ENCODE measurements around the gene PHC1.
"Not testable (repeated sequence)": the region's sequence is repeated elsewhere in the genome, so short reads cannot be mapped to it uniquely, and the experiment has no call there.

PHC1 gene

DNA sequence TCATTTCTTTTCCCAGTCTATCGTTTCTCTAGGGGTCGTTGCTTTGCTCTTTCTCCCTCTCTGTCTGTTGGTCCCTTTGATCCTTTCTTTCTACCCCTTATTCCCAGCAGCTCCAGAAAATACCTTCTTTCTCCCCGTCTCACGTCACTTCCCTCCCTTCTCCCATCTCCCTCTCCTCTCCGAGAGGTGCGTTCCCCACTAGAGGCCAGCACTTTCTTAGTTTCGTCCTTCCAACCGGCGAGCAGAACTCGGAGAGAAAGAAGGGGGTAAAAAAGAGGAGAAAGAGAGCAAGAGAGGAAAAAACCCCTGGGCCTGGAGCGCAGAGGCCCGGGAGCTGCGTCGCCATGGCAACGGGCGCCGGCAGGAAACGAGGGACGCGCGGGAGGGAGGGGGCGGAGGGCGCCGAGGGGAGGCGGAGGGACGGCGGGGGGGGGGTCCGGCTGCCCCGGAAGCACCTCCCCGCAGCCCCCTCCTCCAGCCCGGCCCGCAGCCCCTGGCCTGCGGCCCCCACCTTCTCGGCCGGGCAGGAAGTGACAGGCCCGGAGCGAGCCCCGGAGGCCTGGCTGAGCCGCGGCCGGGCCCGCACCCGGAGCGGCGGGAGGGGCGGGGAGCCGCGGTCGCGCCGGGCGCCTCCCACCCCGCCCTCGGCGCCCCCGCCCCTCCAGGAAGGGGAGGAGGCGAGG, at the start of gene PHC1:
Gene PHC1, plus strand, starts transcription at position 477 of the 683 bp plus-strand sequence. CDS start 3,169 bp downstream, outside the sequence.
- H3K27me3 ChIP-seq (ENCODE audit: low read depth); H3K36me3 ChIP-seq (replicated peaks); in situ Hi-C loops (cut with MboI; ENCODE audit: low sequenced_read_pairs); H3K9me3 ChIP-seq: not testable (repeated sequence)
- Histone ChIP-seq H3K4me3 (peak within 1 kb of the TSS; percentile 63), H3K4me1 (peaks cover 43% of the 10 kb centered on the region)
- DNase-seq (ENCODE audit: low spot score in 2 of 2): peak; percentile 79 to 90

GRCh38 chr12:8866429-8866828, 47.9 kb upstream of the PHC1 start:
- Histone ChIP-seq H3K9me3 (no peaks in the 10 kb centered on the region), H3K36me3 (replicated peaks) (no peaks in the 10 kb centered on the region), H3K4me3 (no peak overlapping the region), H3K4me1 (no peaks in the 10 kb centered on the region), H3K27me3 (ENCODE audit: low read depth) (no peaks in the 10 kb centered on the region)
- no peak for DNase-seq (ENCODE audit: low spot score in 2 of 2)
- in situ Hi-C loops (cut with MboI; ENCODE audit: low sequenced_read_pairs): no loop called here

GRCh38 chr12:8867009-8867408, 47.3 kb upstream of the PHC1 start:
- no peaks in the 10 kb centered on the region for H3K36me3 ChIP-seq (replicated peaks)
- H3K27me3 ChIP-seq (ENCODE audit: low read depth): no peaks in the 10 kb centered on the region
- no peaks in the 10 kb centered on the region for H3K4me1 ChIP-seq
- H3K9me3 ChIP-seq: no peaks in the 10 kb centered on the region
- in situ Hi-C loops (cut with MboI; ENCODE audit: low sequenced_read_pairs): no loop called here
- DNase-seq (ENCODE audit: low spot score in 2 of 2): no peak
- H3K4me3 ChIP-seq: no peak overlapping the region

DNA sequence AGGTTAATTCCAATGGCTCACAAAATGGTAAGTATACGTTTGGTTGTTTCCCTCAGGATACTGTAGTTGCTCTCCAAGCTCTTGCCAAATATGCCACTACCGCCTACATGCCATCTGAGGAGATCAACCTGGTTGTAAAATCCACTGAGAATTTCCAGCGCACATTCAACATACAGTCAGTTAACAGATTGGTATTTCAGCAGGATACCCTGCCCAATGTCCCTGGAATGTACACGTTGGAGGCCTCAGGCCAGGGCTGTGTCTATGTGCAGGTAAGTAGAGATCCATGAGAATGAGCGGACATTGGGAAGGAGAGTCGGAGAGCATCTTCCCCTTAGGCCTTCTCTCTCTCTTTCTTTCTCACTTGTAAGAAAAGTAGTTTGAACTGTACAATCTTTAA, 46.5 kb upstream of the PHC1 start:
- H3K9me3 ChIP-seq: no peaks in the 10 kb centered on the region
- H3K4me3 ChIP-seq: no peak overlapping the region
- H3K27me3 ChIP-seq (ENCODE audit: low read depth): no peaks in the 10 kb centered on the region
- in situ Hi-C loops (cut with MboI; ENCODE audit: low sequenced_read_pairs): no loop called here
- DNase-seq (ENCODE audit: low spot score in 2 of 2): no peak
- H3K4me1 ChIP-seq: no peaks in the 10 kb centered on the region
- H3K36me3 ChIP-seq (replicated peaks): no peaks in the 10 kb centered on the region

DNA sequence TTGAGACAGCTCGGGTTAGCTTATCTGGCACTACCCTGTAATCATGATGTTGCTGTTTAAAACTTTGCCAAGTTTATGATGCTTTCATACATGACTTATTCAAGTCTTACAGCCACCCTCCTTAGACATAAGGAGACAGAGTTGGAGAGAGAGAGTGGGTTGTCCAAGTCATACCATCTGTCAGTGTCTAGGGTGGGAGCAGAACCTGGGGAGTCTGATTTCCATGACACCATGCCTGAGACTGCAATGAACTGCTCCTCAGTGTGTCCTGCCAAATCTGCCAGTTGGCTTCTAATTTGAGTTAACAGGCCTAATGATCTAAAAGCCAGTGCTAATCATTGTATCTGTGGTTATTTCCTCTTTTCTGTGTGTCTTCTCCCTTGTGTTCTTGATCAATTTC, 43.7 kb upstream of the PHC1 start:
- in situ Hi-C loops (cut with MboI; ENCODE audit: low sequenced_read_pairs): no loop called here
- H3K36me3 ChIP-seq (replicated peaks): no peaks in the 10 kb centered on the region
- no peaks in the 10 kb centered on the region for H3K4me1 ChIP-seq

GRCh38 chr12:8871068-8871467, 43.2 kb upstream of the PHC1 start:
- Histone ChIP-seq H3K4me3 (no peak overlapping the region), H3K4me1 (no peaks in the 10 kb centered on the region), H3K27me3 (ENCODE audit: low read depth) (no peaks in the 10 kb centered on the region), H3K9me3 (no peaks in the 10 kb centered on the region), H3K36me3 (replicated peaks) (no peaks in the 10 kb centered on the region)
- no peak for DNase-seq (ENCODE audit: low spot score in 2 of 2)
- in situ Hi-C loops (cut with MboI; ENCODE audit: low sequenced_read_pairs): no loop called here

More for the DNA sequence above, 43.7 kb upstream of the PHC1 start:
- DNase-seq (ENCODE audit: low spot score in 2 of 2): no peak
- no peak overlapping the region for H3K4me3 ChIP-seq
- H3K27me3 ChIP-seq (ENCODE audit: low read depth): no peaks in the 10 kb centered on the region
- no peaks in the 10 kb centered on the region for H3K9me3 ChIP-seq

DNA sequence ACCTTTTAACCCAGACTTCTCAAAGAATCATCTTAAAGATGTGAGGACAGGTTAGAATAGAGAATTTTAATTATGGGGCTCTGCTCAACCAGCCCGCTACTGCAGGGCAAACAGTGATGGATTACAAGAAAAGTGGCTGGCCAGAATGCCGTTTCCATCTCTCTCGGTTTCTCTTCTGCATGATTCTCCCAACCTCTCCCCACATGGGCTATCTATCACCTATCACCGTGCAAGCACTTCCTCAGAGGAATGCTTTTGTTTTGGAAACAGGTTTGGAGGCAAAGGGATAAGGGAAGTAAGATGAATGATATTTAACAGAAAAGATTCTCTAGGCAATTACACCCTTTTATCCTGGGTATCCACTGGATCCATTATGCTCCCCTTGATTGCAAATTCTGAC, 37.4 kb upstream of the PHC1 start:
- no peaks in the 10 kb centered on the region; the same call in 1 of the 2 replicates for H3K4me1 ChIP-seq
- H3K27me3 ChIP-seq (ENCODE audit: low read depth): no peaks in the 10 kb centered on the region
- in situ Hi-C loops (cut with MboI; ENCODE audit: low sequenced_read_pairs): no loop called here
- DNase-seq (ENCODE audit: low spot score in 2 of 2): no peak
- H3K9me3 ChIP-seq: no peaks in the 10 kb centered on the region
- no peaks in the 10 kb centered on the region for H3K36me3 ChIP-seq (replicated peaks)
- H3K4me3 ChIP-seq: no peak overlapping the region

GRCh38 chr12:8886502-8887284, 27.6 kb upstream of the PHC1 start:
- in situ Hi-C loops (cut with MboI; ENCODE audit: low sequenced_read_pairs): no loop called here
- no peaks in the 10 kb centered on the region for H3K27me3 ChIP-seq (ENCODE audit: low read depth)
- H3K36me3 ChIP-seq (replicated peaks): no peaks in the 10 kb centered on the region
- DNase-seq (ENCODE audit: low spot score in 2 of 2): no peak
- H3K4me1 ChIP-seq: no peaks in the 10 kb centered on the region
- H3K9me3 ChIP-seq: peaks cover 4% of the 10 kb centered on the region
- H3K4me3 ChIP-seq: no peak overlapping the region

- Histone ChIP-seq H3K9me3 (peaks cover 4% of the 10 kb centered on the region), H3K27me3 (ENCODE audit: low read depth) (no peaks in the 10 kb centered on the region), H3K4me1 (no peaks in the 10 kb centered on the region), H3K36me3 (replicated peaks) (no peaks in the 10 kb centered on the region), H3K4me3 (no peak overlapping the region)
- in situ Hi-C loops (cut with MboI; ENCODE audit: low sequenced_read_pairs): no loop called here
- no peak for DNase-seq (ENCODE audit: low spot score in 2 of 2)
Measured at GRCh38 chr12:8887285-8887715, 27.0 kb upstream of the PHC1 start.

DNA sequence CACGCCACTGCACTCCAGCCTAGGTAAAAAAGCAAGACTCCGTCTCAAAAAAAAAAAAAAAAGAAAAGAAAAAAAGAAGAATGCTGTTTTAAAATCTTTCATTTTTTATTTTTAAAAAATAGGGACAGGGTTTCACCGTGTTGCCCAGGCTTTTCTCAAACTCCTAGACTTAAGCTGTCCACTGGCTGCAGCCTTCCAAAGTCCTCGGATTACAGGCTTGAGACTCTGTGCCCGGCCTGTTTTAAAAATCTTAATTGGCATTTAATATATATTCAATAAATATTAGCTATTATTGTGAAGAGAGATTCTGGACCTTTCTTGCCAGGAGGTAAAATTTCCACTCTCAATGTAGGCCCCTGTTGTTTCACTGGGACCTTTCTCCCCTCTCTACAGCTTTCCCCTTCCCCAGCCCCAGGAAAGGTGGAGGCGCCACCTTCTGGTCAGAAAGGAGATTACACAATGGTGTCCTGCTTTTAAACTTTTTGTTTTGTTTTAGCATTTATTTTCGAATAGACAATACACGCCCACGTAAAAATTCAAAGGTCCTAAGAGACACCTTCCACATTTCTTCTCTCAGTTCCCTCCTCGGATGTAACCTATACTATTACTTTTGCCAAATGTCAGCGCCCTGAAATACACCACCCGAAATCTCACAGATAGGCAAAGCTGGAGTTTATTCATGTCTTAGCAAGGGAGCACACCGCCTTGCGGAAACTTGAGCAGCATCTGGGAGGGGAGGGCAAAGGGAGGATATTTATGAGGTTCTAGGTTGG, 23.8 kb upstream of the PHC1 start:
- DNase-seq (ENCODE audit: low spot score in 2 of 2): peak; percentile 57 to 81
- in situ Hi-C loops (cut with MboI; ENCODE audit: low sequenced_read_pairs): no loop called here

GRCh38 chr12:8891976-8892375, 22.3 kb upstream of the PHC1 start:
- H3K27me3 ChIP-seq (ENCODE audit: low read depth): no peaks in the 10 kb centered on the region
- no peaks in the 10 kb centered on the region for H3K4me1 ChIP-seq
- in situ Hi-C loops (cut with MboI; ENCODE audit: low sequenced_read_pairs): no loop called here
- peaks cover 4% of the 10 kb centered on the region for H3K9me3 ChIP-seq
- no peak overlapping the region for H3K4me3 ChIP-seq
- no peak for DNase-seq (ENCODE audit: low spot score in 2 of 2)
- H3K36me3 ChIP-seq (replicated peaks): no peaks in the 10 kb centered on the region

More for the DNA sequence above, 23.8 kb upstream of the PHC1 start:
- Histone ChIP-seq H3K4me1 (no peaks in the 10 kb centered on the region), H3K36me3 (replicated peaks) (no peaks in the 10 kb centered on the region), H3K4me3 (peak overlapping the region; percentile 28), H3K27me3 (ENCODE audit: low read depth) (no peaks in the 10 kb centered on the region), H3K9me3 (peaks cover 4% of the 10 kb centered on the region)

DNA sequence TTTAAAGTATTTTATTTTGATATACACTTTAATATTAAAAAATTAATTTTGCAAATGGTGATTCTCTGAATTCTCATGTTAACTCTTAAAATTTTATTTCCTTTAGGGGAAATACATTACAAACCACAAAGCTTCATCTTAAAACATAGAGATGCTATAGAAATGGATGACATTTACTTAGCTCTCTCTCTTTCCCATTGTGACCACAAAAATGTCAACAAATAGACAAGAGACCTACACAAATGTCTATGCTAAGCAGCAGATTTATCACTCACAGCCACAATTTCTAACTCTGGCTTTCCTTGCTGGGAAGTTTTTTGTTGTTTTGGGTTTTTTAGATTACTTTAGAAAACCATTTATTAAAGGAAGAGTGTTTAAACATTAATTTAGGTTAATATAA, 19.9 kb upstream of the PHC1 start:
- Histone ChIP-seq H3K36me3 (replicated peaks) (no peaks in the 10 kb centered on the region), H3K4me1 (no peaks in the 10 kb centered on the region), H3K27me3 (ENCODE audit: low read depth) (no peaks in the 10 kb centered on the region), H3K9me3 (no peaks in the 10 kb centered on the region), H3K4me3 (no peak overlapping the region)
- in situ Hi-C loops (cut with MboI; ENCODE audit: low sequenced_read_pairs): no loop called here
- no peak for DNase-seq (ENCODE audit: low spot score in 2 of 2)

DNA sequence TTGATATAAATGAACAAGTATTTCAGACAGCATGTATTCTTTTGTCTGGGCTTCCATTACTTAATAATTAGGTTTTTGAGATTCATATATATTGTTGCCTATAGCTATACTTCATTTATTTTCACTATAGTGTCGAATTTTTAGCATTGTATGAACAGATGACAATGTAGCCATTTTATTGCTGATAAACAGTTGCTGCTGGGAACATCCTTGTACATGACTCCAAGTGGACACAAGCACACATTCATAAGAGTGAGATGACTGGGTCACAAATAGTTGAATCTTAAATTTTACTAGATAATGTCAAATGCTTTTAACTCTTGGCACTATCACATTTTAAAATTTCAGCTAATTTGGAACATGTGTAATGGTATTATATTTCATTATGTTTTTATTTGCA, 19.3 kb upstream of the PHC1 start:
- Histone ChIP-seq H3K36me3 (replicated peaks) (no peaks in the 10 kb centered on the region), H3K4me3 (no peak overlapping the region), H3K4me1 (no peaks in the 10 kb centered on the region), H3K9me3 (no peaks in the 10 kb centered on the region), H3K27me3 (ENCODE audit: low read depth) (no peaks in the 10 kb centered on the region)
- in situ Hi-C loops (cut with MboI; ENCODE audit: low sequenced_read_pairs): no loop called here
- DNase-seq (ENCODE audit: low spot score in 2 of 2): no peak

DNA sequence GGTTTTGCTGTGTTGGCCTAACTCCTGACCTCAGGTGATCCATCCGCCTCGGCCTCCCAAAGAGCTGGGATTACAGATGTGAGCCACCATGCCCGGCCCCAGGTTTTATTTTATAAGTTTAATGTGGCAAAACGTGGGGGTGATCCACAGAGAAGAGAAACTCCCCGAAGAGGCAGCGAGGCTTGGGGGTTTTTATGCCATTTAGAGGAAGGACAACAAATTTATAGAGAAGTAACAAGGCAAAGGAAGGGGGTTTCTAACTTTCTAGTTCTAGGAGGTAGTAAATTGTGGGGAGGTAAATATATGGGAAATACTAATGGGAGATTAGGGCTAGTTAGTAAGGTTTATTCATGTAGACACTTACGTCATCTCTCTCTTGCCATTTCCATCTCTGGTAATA, 17.2 kb upstream of the PHC1 start:
- H3K4me3 ChIP-seq: no peak overlapping the region
- H3K36me3 ChIP-seq (replicated peaks): no peaks in the 10 kb centered on the region
- in situ Hi-C loops (cut with MboI; ENCODE audit: low sequenced_read_pairs): no loop called here
- H3K27me3 ChIP-seq (ENCODE audit: low read depth): no peaks in the 10 kb centered on the region
- DNase-seq (ENCODE audit: low spot score in 2 of 2): no peak
- no peaks in the 10 kb centered on the region for H3K4me1 ChIP-seq
- H3K9me3 ChIP-seq: no peaks in the 10 kb centered on the region
